Neural cell (in vitro differentiated cells): ENCODE results near the gene NCAPD2.

Experiments used
- CTCF ChIP-seq: fragments of 450-650 bp; IDR thresholded peaks from 2 replicates; pipeline ENCODE4 v1.5.1; 2014; ENCODE audit warnings: antibody characterized with exemption, mild to moderate bottlenecking, moderate library complexity; ENCODE audit not compliant: poor library complexity, severe bottlenecking
- EZH2 ChIP-seq: fragments of 200-600, 300-800 bp; shearing (Covaris generic), sonication (generic); IDR thresholded peaks from 2 replicates; pipeline ENCODE4 v1.6.1; 2014; ENCODE audit warnings: antibody characterized with exemption, low read length, borderline replicate concordance, mild to moderate bottlenecking; ENCODE audit not compliant: insufficient read depth, poor library complexity, severe bottlenecking
- POLR2AphosphoS5 ChIP-seq: IDR thresholded peaks from 2 replicates; pipeline ENCODE4 v1.6.1; 2012
- RAD21 ChIP-seq: fragments of 450-650 bp; conservative IDR thresholded peaks from 2 replicates; pipeline ENCODE4 v1.6.1; 2014; ENCODE audit warnings: antibody characterized with exemption, mild to moderate bottlenecking, moderate library complexity
- REST ChIP-seq: IDR thresholded peaks from 2 replicates; pipeline ENCODE4 v1.6.1; 2012; ENCODE audit warnings: borderline replicate concordance

- peak; percentile 23 for TF ChIP-seq CTCF
- no peak for TF ChIP-seq RAD21
- peak; percentile 29 for TF ChIP-seq REST
- no peak for TF ChIP-seq EZH2
- TF ChIP-seq POLR2AphosphoS5, result peak; percentile 71
Measured at GRCh38 chr12:6470375-6471163, 23.3 kb upstream of the NCAPD2 start, which contains the start of gene VAMP1.
